H1 (cell line): ENCODE measurements around the gene MAP7. TPM values are rescaled to one million over a fixed set of nuclear protein-coding genes. Genes with fewer than 3 reads are reported as not detected.

ENCODE experiments used
- CTCF ChIA-PET: fragments of 300-600 bp; sonication (Branson Sonifier 250); formaldehyde crosslinking; loops from one replicate; lab custom pipeline; 2021; ENCODE audit not compliant: partially characterized antibody; lab: Charles Lee
- POLR2A ChIA-PET: fragments of 300-600 bp; sonication (Branson Sonifier 250); formaldehyde crosslinking; loops from one replicate; lab custom pipeline; 2021; ENCODE audit warnings: inconsistent platforms; ENCODE audit not compliant: partially characterized antibody; lab: Charles Lee
- DNase-seq, 2 experiments: peaks; one replicate each; pipeline versions ENCODE4 v3.0.0 to v3.0.0-alpha.2; 2010 to 2022; ENCODE audit warnings: low spot score in 2 of 2, low read depth in 1 of 2, mixed read lengths in 1 of 2
- FAIRE-seq: peaks from 2 replicates; lab custom pipeline; 2011; peaks lifted over from hg19 to GRCh38; lab: Jason Lieb, UNC
- H2AFZ ChIP-seq: 2 replicates; pipeline ENCODE4 v1.8.1; 2012; ENCODE audit warnings: low read length, inconsistent platforms
- H2AK5ac ChIP-seq: 2 replicates; pipeline ENCODE4 v1.6.1; 2013; ENCODE audit warnings: low read depth, low read length
- H2BK120ac ChIP-seq: replicated peaks from 2 replicates; pipeline ENCODE3; 2013; ENCODE audit warnings: low read depth, low read length, inconsistent platforms
- H2BK12ac ChIP-seq: 2 replicates; pipeline ENCODE4 v1.6.1; 2013; ENCODE audit warnings: low read depth, low read length
- H2BK15ac ChIP-seq: 2 replicates; pipeline ENCODE4 v1.6.1; 2013; ENCODE audit warnings: low read length
- H2BK20ac ChIP-seq: 2 replicates; pipeline ENCODE4 v1.6.1; 2013; ENCODE audit warnings: low read length
- H2BK5ac ChIP-seq: 2 replicates; pipeline ENCODE4 v1.6.1; 2013; ENCODE audit warnings: low read depth, low read length
- H3K14ac ChIP-seq: 2 replicates; pipeline ENCODE4 v1.6.1; 2013; ENCODE audit warnings: inconsistent platforms; ENCODE audit not compliant: insufficient read length
- H3K18ac ChIP-seq: 2 replicates; pipeline ENCODE4 v1.6.1; 2013; ENCODE audit warnings: low read length; ENCODE audit errors: extremely low read depth
- H3K23ac ChIP-seq: 2 replicates; pipeline ENCODE4 v1.6.1; 2013; ENCODE audit warnings: inconsistent platforms; ENCODE audit not compliant: insufficient read length
- H3K23me2 ChIP-seq: 2 replicates; pipeline ENCODE4 v1.6.1; 2013; ENCODE audit warnings: low read depth, low read length
- H3K27ac ChIP-seq: 2 replicates; pipeline ENCODE4 v1.6.1; 2011; ENCODE audit warnings: low read depth, low read length, inconsistent platforms
- H3K27me3 ChIP-seq, 4 experiments: replicated peaks in 1 of 4; 1 replicate in 1 of 4; 2 replicates in 3 of 4; pipeline versions ENCODE4 v1.6.1 to v1.8.1; 2011 to 2013; ENCODE audit warnings: low read length in 3 of 4, mild to moderate bottlenecking in 3 of 4, inconsistent platforms in 2 of 4, mixed read lengths in 2 of 4, moderate library complexity in 1 of 4; ENCODE audit not compliant: control insufficient read depth in 3 of 4, insufficient read depth in 3 of 4; ENCODE audit errors: extremely low read depth in 1 of 4
- H3K36me3 ChIP-seq, 4 experiments: 2 replicates each; pipeline versions ENCODE4 v1.6.1 to v1.8.1; 2011 to 2013; ENCODE audit warnings: mild to moderate bottlenecking in 4 of 4, low read length in 3 of 4, moderate library complexity in 2 of 4, control low read depth in 1 of 4, inconsistent platforms in 1 of 4; ENCODE audit not compliant: insufficient read depth in 4 of 4, control insufficient read depth in 2 of 4
- H3K4ac ChIP-seq: replicated peaks from 2 replicates; pipeline ENCODE3; 2013; ENCODE audit warnings: low read length, low read depth, mixed read lengths, inconsistent platforms; ENCODE audit not compliant: insufficient read length
- H3K4me1 ChIP-seq, 4 experiments: replicated peaks in 1 of 4; 1 replicate in 1 of 4; 2 replicates in 3 of 4; pipeline versions ENCODE4 v1.6.1 to v1.8.1; 2011 to 2013; ENCODE audit warnings: low read length in 3 of 4, inconsistent platforms in 2 of 4, mixed read lengths in 1 of 4; ENCODE audit not compliant: insufficient read depth in 4 of 4, control insufficient read depth in 3 of 4
- H3K4me2 ChIP-seq, 2 experiments: 2 replicates each; pipeline versions ENCODE4 v1.6.1 to v1.8.1; 2011 to 2013; ENCODE audit warnings: low read depth in 2 of 2, low read length in 2 of 2, control low read depth in 1 of 2, inconsistent platforms in 1 of 2, mild to moderate bottlenecking in 1 of 2; ENCODE audit not compliant: insufficient read depth in 1 of 2
- H3K4me3 ChIP-seq, 4 experiments: fragments of 200-600, 300-600 bp in 1 of 4; sonication (generic), shearing (Covaris generic), sonication (Bioruptor Twin) in 1 of 4; 2 replicates each; pipeline versions ENCODE4 v1.5.1 to v1.8.1; 2011 to 2016; ENCODE audit warnings: low read length in 4 of 4, low read depth in 3 of 4, control low read depth in 2 of 4, inconsistent platforms in 2 of 4, mild to moderate bottlenecking in 2 of 4, mixed read lengths in 1 of 4, moderate library complexity in 1 of 4; ENCODE audit not compliant: insufficient read depth in 2 of 4; ENCODE audit errors: extremely low read depth in 1 of 4
- H3K56ac ChIP-seq: replicated peaks from 2 replicates; pipeline ENCODE3; 2013; ENCODE audit warnings: low read depth, mild to moderate bottlenecking, mixed read lengths, low read length, inconsistent platforms; ENCODE audit not compliant: insufficient read length
- H3K79me1 ChIP-seq: 2 replicates; pipeline ENCODE4 v1.6.1; 2013; ENCODE audit warnings: low read depth, low read length, control low read depth
- H3K79me2 ChIP-seq, 2 experiments: 2 replicates each; pipeline versions ENCODE4 v1.6.1 to v1.8.1; 2012 to 2013; ENCODE audit warnings: low read length in 2 of 2, mild to moderate bottlenecking in 2 of 2, inconsistent platforms in 1 of 2; ENCODE audit not compliant: insufficient read depth in 2 of 2, control insufficient read depth in 1 of 2
- H3K9ac ChIP-seq, 4 experiments: replicated peaks in 1 of 4; 1 replicate in 1 of 4; 2 replicates in 3 of 4; pipeline versions ENCODE4 v1.6.1 to v1.8.1; 2011 to 2013; ENCODE audit warnings: low read depth in 3 of 4, low read length in 3 of 4, control low read depth in 2 of 4, mild to moderate bottlenecking in 2 of 4, moderate library complexity in 2 of 4, inconsistent platforms in 1 of 4; ENCODE audit errors: extremely low read depth in 1 of 4
- H3K9me3 ChIP-seq, 2 experiments: 2 replicates each; pipeline versions ENCODE4 v1.6.1 to v1.8.1; 2012 to 2013; ENCODE audit warnings: mild to moderate bottlenecking in 2 of 2, moderate library complexity in 2 of 2, control low read depth in 1 of 2, inconsistent platforms in 1 of 2, low read depth in 1 of 2, low read length in 1 of 2, mixed read lengths in 1 of 2; ENCODE audit not compliant: insufficient read depth in 2 of 2
- H4K20me1 ChIP-seq, 2 experiments: replicated peaks in 1 of 2; 2 replicates each; pipeline versions ENCODE3 to v1.8.1; 2011 to 2013; ENCODE audit warnings: inconsistent platforms in 2 of 2, low read length in 2 of 2, mild to moderate bottlenecking in 1 of 2; ENCODE audit not compliant: insufficient read depth in 2 of 2, control insufficient read depth in 1 of 2
- H4K5ac ChIP-seq: 2 replicates; pipeline ENCODE4 v1.6.1; 2013; ENCODE audit warnings: low read length, low read depth, mixed read lengths, inconsistent platforms; ENCODE audit not compliant: insufficient read length
- H4K8ac ChIP-seq: 2 replicates; pipeline ENCODE4 v1.8.0; 2013; ENCODE audit warnings: mild to moderate bottlenecking, moderate library complexity, low read length, inconsistent platforms; ENCODE audit not compliant: insufficient read depth; ENCODE audit errors: extremely low read depth
- H4K91ac ChIP-seq: replicated peaks from 2 replicates; pipeline ENCODE3; 2013; ENCODE audit warnings: low read length, mixed read lengths, inconsistent platforms; ENCODE audit not compliant: insufficient read length
- CBX8 ChIP-seq: fragments of 300-800, 300-1000 bp; sonication (generic); IDR thresholded peaks from 2 replicates; pipeline ENCODE4 v1.7.1; 2016; ENCODE audit warnings: low read depth, low read length, borderline replicate concordance
- HDAC2 ChIP-seq, 2 experiments: fragments of 300-600 bp in 1 of 2; sonication (generic) in 1 of 2; IDR thresholded peaks; 2 replicates each; pipeline ENCODE4 v1.6.1; 2011 to 2012; ENCODE audit warnings: low read depth in 2 of 2, low read length in 2 of 2, mild to moderate bottlenecking in 2 of 2, moderate library complexity in 2 of 2, borderline replicate concordance in 1 of 2, inconsistent platforms in 1 of 2
- RBBP5 ChIP-seq: IDR thresholded peaks from 2 replicates; pipeline ENCODE4 v1.7.1; 2012; ENCODE audit warnings: low read depth, mild to moderate bottlenecking, inconsistent platforms, low read length, moderate library complexity, borderline replicate concordance
- RNF2 ChIP-seq: fragments of 200-900, 300-1000 bp; sonication (generic); IDR thresholded peaks from 2 replicates; pipeline ENCODE4 v1.7.1; 2016; ENCODE audit warnings: borderline replicate concordance, low read depth, mild to moderate bottlenecking, antibody characterized with exemption, low read length; ENCODE audit not compliant: poor library complexity, severe bottlenecking; ENCODE audit errors: missing control alignments
- WGBS, 2 experiments: shearing (Covaris generic) in 1 of 2; methylation state at CpG; one replicate each; pipeline versions ENCODE4 v1.1.6 to v1.1.7; 2013 to 2015; ENCODE audit warnings: low lambda C conversion rate in 2 of 2, mixed read lengths in 2 of 2, inconsistent platforms in 1 of 2, low coverage in 1 of 2, missing lambda C conversion rate in 1 of 2; ENCODE audit not compliant: insufficient replicate concordance in 2 of 2, insufficient coverage in 1 of 2, insufficient read length in 1 of 2; ENCODE audit errors: extremely low coverage in 1 of 2, missing lambda C conversion rate in 1 of 2; 5-methylcytosine and 5-hydroxymethylcytosine counted together
- polyA plus RNA-seq, 7 experiments: library from polyadenylated mRNA; depleted of rRNA in 3 of 7; stranded (reverse) in 5 of 7; unstranded in 2 of 7; fragments of >200 nt in 5 of 7; fragments of 200-250 nt in 2 of 7; gene quantifications; 1 replicate in 5 of 7; 2 replicates in 1 of 7; 4 replicates in 1 of 7; pipeline versions ENCODE4 v1.2.1 to v1.2.3, GENCODE V29; 2011 to 2013; ENCODE audit warnings: missing spikeins in 2 of 7, mixed read lengths in 2 of 7
- total RNA-seq: library from RNA; stranded (reverse); fragmentation: NEBNext Ultra II Directional; extraction: Animal tissue kit (Norgen Biotek cat#: 25700); gene quantifications from 2 replicates; pipeline ENCODE4 v1.2.1, GENCODE V29; 2021

Gene MAP7
- total and polyA plus RNA-seq, 2 of the 8 experiments (the other 6 are each of a cell fraction or from before 2014, with no cell fraction given) = 13.5 to 66.9 TPM

GRCh38 chr6:136529710-136530109, 20.5 kb downstream of the MAP7 start:
- Histone ChIP-seq H2BK12ac (no peak overlapping the region), H4K91ac (no peak overlapping the region), H3K23me2 (peaks cover 1% of the 10 kb centered on the region; the same call in 1 of the 2 replicates), H2AFZ (no peak overlapping the region), H3K27ac (no peak overlapping the region), H3K9me3 (no peaks in the 10 kb centered on the region), H3K56ac (no peak overlapping the region), H2BK20ac (no peak overlapping the region), H3K14ac (no peak overlapping the region), H3K23ac (no peak overlapping the region), H3K4me2 (no peak overlapping the region), H4K20me1 (peaks cover 0 to 14% of the 10 kb centered on the region in 2 experiments), H3K27me3 (no peaks in the 10 kb centered on the region), H3K79me2 (peaks cover 3 to 91% of the 10 kb centered on the region in 2 experiments; a peak in 3 of 4 replicates), H3K4ac (no peak overlapping the region), H2AK5ac (no peak overlapping the region), H3K18ac (no peak overlapping the region), H2BK15ac (no peak overlapping the region), H2BK5ac (no peak overlapping the region), H3K36me3 (no peaks in the 10 kb centered on the region), H4K8ac (no peak overlapping the region), H3K9ac (no peak overlapping the region), H3K4me1 (peaks cover 15 to 32% (median 29%) of the 10 kb centered on the region in 4 experiments), H3K4me3 (no peak overlapping the region), H3K79me1 (peaks cover 10% of the 10 kb centered on the region), H4K5ac (no peak overlapping the region), H2BK120ac (no peak overlapping the region)
- POLR2A ChIA-PET = no interaction called here
- no peak for DNase-seq
- 90% methylated on average over 3 of the region's 3 CpGs; no CpG with 5 or more reads in 1 of the 2 experiments for WGBS, 2 experiments
- CTCF ChIA-PET = interaction anchor here (1.0 to 1.9 kb wide), 4 partner anchors 9 to 33 kb away, joined by 3 to 5 read pairs (median 4); no protein-coding TSS in a partner anchor
- FAIRE-seq = no peak
- TF ChIP-seq RNF2 = no peak
- no peak for TF ChIP-seq RBBP5
- TF ChIP-seq HDAC2 (IDR thresholded peaks at IDR 0.05; ENCODE audit: borderline replicate concordance in 1 of 2, low read depth in 2 of 2, low read length in 2 of 2) = no peak
- TF ChIP-seq CBX8 = no peak
